Activated CD4-positive, alpha-beta T cell treated with anti-CD3 and anti-CD28 coated beads, Interleukin-2, amount 50 U/mL, for 24 hours (primary cell): ENCODE measurements around the gene LRRC25.

Experiments used
- DNase-seq, 2 donors: peaks; one replicate each; pipeline ENCODE4 v3.0.0-alpha.2; 2020; ENCODE audit warnings: low read depth in 1 of 2, low spot score in 1 of 2

The LRRC25 gene

DNA sequence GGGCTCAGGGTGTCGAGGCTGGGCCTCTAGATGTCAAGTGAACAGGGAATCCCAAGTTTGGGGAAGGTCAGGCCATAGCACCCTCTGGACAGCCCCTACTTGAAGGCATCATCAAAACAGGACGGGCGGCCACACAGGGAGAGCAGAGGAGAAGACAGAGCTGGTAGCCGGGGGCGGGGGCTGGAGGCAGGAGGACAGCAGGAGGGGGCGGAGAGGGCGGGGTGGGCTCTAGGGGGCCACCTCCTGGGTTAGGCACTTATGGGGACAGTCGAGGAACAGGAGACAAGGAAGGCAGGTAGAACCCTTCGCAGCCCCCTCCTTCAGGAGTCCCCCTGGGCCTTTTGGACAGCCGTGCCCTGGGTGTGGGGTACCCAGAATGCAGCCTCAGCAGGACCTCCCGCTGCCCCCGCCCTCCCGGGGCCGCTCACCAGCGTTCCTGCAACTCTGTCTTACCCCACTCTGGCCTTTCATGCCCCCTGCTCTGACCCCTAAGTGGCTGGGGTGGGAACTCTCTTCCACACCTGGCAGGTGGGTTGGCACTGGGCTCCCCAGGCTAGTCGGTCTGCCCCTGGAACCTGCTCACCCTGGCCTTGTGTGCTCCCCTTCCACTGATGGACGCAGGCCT is 27.6 kb upstream of the LRRC25 start:
- DNase-seq, result no peak

DNA sequence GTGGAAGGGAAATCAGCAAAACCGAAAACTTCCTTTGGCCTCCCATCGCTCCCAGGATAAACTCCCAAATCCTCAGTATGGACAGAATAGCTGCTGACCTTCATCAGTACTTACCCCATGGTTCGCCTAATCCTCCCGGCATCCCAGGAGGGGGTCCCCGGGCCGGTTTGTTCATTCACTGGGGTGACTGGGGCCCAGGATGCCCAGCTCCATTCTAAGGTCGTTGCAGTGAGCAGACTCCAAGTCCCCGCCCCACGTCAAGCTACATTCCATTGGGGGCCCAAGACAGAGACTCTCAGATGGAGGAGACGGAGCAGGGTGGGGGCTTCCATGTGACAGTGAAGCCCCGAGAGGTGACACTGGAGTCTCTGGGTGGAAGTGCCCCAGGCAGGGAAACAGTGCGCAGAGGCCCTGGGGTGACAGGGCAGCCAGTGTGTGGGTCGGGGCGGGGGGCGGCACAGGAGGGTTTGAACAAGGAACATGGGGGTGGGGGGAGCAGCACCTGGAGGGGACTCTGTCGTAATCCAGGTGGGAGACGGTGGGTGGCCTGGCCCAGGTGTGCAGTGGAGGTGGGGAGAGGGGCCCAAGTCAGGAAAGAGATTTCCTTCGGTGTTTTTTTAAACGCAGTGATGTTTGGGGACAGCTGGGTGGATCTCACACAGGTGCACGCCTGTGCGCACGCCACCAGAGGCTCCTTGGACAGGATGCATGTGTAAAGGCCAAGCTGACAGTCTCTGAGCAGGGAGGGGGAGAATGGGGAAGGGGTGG is 26.9 kb upstream of the LRRC25 start:
- no peak for DNase-seq

- DNase-seq, result no peak
These were observed 26.0 kb upstream of the LRRC25 start for GRCh38 chr19:18423258-18424020.

- no peak for DNase-seq
These were observed 25.2 kb upstream of the LRRC25 start for GRCh38 chr19:18422530-18423191.

- no peak for DNase-seq
These were observed 24.0 kb upstream of the LRRC25 start for GRCh38 chr19:18421371-18421959.

- DNase-seq, result no peak
These were observed 23.5 kb upstream of the LRRC25 start for GRCh38 chr19:18420930-18421329.

DNA sequence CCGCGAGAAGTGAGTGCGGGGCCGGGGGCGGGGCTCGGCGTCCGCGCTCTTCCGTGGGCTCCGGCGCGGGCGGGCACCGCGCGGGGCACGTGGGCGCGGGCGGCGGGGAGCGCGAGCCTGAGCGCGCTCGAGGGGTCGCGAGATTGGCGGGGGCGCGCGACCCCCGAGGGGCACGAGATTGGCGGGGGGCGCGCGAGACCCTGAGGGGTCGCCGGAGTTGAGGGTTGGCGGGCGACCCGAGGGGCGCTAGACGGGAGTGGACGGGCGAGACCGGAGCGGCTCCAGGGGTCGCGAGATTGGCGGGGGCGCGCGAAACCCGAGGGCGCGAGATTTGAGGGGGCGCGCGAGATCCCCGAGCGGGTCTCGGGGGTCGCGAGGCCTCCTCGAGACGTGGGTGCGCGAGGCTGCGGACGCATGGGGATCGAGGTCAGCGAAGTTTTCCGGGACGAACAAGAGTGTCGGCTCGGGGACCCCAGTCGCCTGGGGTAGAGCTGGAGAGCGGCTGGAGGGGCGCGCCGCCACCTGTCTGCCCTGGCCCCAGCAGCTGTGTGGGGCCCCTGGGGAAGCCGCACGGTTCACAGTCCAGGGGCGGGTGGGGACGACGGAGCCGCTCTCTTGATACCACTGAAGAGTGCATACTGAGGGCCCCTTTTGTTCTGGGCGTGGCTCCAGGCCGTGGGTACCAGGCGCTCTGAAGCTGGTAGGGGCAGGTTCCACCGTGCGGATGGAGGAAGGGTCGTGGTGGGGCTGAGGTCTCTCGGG is 22.5 kb upstream of the LRRC25 start:
- DNase-seq, result no peak

DNA sequence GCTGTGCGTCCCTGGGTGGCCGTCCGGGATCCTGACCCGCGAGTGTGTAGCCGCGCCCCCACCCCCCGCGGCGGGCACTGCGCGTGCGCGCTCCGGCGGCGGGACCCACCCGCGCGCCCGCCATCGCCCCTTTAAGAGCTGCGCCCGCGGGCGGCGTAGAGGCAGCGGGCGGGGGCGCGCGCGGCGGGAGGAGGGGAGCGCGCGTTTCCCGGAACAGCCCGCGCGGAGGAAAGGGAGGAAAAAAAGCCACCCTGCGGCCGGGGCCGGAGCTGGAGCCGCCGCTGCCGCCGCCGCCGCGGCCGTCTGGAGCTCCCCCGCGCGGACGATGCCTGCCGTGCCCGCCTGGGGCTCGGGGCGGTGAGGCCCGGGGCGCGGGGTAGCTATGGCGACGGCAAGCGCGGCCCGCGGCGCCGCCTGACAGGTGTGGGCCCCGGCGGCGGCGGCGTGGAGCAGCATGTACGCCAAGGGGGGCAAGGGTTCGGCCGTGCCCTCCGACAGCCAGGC is 21.8 kb upstream of the LRRC25 start, which contains the start of gene SSBP4:
Gene SSBP4 (plus strand): TSS at position 204 of the 504 bp plus-strand sequence. CDS start 251 bp downstream, at position 455.
- DNase-seq, result peak in 1 of 2 donors; percentile 51

GRCh38 chr19:18418483-18419194 is 21.2 kb upstream of the LRRC25 start:
- DNase-seq, result no peak

GRCh38 chr19:18418029-18418482 is 20.6 kb upstream of the LRRC25 start:
- no peak for DNase-seq

DNA sequence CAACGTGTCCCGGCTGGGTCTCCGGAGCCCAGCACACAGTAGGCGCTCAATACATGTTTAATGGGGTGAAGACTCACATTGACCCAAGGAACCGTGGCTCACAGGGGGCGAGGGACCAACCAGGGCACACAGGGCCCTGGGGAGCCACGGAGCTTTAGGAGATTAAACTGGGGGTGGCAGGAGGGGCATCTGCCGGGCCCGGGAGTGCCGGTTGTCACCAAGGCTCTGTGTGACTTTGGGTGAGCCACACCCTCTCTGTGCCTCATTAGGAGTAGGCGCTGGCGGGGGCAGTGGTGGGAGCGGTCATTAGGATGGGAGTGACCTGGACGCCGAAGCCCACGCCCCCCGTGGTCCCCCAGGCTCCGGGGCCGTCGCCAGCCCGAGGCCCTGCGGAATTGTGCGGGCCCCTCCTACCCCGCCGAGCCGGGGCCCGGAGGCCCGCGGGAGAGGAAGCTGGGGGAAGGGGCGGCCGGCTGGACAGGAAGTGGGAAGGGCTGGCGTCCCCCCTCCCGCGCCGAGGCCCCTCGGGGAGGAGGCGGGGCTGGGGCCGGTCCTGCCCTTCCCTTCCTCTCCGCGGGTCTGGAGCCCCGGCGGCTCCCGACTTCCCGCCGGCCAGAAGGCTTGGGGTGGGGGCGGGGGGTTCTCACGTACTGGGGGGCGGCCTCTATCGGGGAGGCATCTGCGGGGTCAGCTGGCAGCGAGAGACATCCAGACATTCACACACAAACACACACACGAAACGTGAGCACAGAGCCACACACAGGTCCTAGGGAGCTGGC is 20.0 kb upstream of the LRRC25 start:
- no peak for DNase-seq

DNA sequence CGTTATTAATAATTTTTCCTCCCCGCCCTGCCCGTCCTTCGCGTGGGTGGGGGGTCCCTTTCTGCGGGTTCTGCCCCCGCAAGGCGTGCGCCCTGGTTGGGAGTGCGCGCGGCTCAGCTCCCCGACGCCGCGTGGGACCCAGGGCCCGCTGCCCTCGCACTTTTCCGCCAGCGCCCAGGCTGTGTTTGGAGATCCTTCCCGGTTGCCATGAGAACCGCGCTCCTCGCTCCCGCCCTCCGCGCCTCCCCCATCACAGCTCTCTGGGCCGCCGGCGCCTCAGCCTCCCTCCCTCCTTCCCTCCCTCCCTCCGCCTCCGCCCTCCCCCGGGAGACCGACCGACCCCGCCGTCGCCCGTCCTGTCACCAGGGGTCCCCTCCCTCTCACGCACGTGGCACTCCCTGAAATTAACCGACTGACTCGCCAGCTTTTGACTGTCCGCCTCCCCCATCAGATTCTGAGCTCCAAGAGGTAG is 19.4 kb upstream of the LRRC25 start:
- DNase-seq, result no peak

- no peak for DNase-seq
These were observed 17.9 kb upstream of the LRRC25 start for GRCh38 chr19:18415178-18415867.

GRCh38 chr19:18414504-18415177 is 17.2 kb upstream of the LRRC25 start:
- DNase-seq, result no peak

DNA sequence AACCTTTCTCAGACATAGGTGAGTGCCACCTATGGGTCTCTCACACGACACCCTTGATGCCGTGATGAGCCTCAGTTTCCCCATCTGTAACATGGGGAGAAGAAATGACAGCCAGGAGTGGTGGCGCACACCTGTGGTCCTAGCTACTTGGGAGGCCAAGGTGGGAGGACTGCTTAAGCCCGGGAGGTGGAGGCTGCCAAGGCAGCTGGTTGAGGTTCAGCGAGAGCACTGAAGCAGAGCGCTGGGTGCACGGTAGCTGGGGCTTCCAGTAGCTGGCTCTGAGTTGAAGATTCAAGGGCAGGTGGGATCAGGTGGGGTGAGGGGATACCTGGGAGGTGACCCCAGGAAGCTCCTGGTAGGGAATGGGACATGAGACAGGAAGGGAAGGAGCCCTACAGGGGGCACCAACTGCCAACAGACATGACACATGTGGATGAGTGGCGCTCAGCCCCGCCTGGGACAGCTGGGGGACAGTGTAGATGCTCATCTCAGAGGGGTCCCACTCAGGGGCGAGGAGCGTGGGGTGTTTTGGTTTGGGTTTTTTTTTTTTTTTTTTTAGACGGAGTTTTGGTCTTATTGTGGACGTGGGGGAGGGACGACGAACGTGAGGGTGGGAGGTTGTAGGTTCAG is 15.3 kb upstream of the LRRC25 start:
- no peak for DNase-seq

GRCh38 chr19:18408053-18408476 is 10.6 kb upstream of the LRRC25 start:
- DNase-seq, result no peak

- no peak for DNase-seq
These were observed 9.3 kb upstream of the LRRC25 start for GRCh38 chr19:18406749-18407148.
